Liver (tissue), 9 donors: Measurements from ENCODE around the gene B3GNT5. TPM values are rescaled to one million over a fixed set of nuclear protein-coding genes. Genes with fewer than 3 reads are reported as not detected.

Source experiments
- DNase-seq: peaks from one replicate; pipeline ENCODE4 v3.0.0-alpha.2; 2017; ENCODE audit warnings: low spot score
- H3K27ac ChIP-seq, 2 donors: one replicate each; pipeline ENCODE4 v1.7.0; 2013; ENCODE audit warnings: inconsistent platforms in 2 of 2, low read length in 2 of 2, control low read depth in 1 of 2, low read depth in 1 of 2, mild to moderate bottlenecking in 1 of 2
- H3K27me3 ChIP-seq, 4 donors: one replicate each; pipeline versions ENCODE4 v1.6.1 to v1.7.0; 2013; ENCODE audit warnings: low read length in 3 of 4, inconsistent platforms in 1 of 4, mild to moderate bottlenecking in 1 of 4, moderate library complexity in 1 of 4; ENCODE audit not compliant: control insufficient read depth in 4 of 4, insufficient read depth in 4 of 4
- H3K36me3 ChIP-seq, 4 donors: one replicate each; pipeline versions ENCODE4 v1.6.1 to v1.7.0; 2013; ENCODE audit warnings: low read length in 3 of 4, mild to moderate bottlenecking in 3 of 4, low read depth in 1 of 4, moderate library complexity in 1 of 4; ENCODE audit not compliant: control insufficient read depth in 4 of 4, insufficient read depth in 3 of 4
- H3K4me1 ChIP-seq, 4 donors: one replicate each; pipeline versions ENCODE4 v1.6.1 to v1.7.0; 2013; ENCODE audit warnings: low read length in 3 of 4, mild to moderate bottlenecking in 3 of 4, moderate library complexity in 1 of 4; ENCODE audit not compliant: control insufficient read depth in 4 of 4, insufficient read depth in 4 of 4
- H3K4me3 ChIP-seq, 3 donors: one replicate each; pipeline versions ENCODE4 v1.6.1 to v1.7.0; 2013; ENCODE audit warnings: low read length in 3 of 3, control low read depth in 1 of 3, low read depth in 1 of 3, mild to moderate bottlenecking in 1 of 3
- H3K9ac ChIP-seq, 2 donors: one replicate each; pipeline ENCODE4 v1.7.0; 2013; ENCODE audit warnings: low read length in 2 of 2, mild to moderate bottlenecking in 2 of 2, moderate library complexity in 2 of 2, control low read depth in 1 of 2, low read depth in 1 of 2
- H3K9me3 ChIP-seq, 4 donors: one replicate each; pipeline versions ENCODE4 v1.6.1 to v1.7.0; 2013; ENCODE audit warnings: low read length in 3 of 4; ENCODE audit not compliant: control insufficient read depth in 4 of 4
- ATF3 ChIP-seq: IDR thresholded peaks from 2 replicates; pipeline ENCODE4 v1.6.1; 2016; ENCODE audit warnings: antibody characterized with exemption
- CTCF ChIP-seq: fragments of 150-350 bp; IDR thresholded peaks from 2 replicates; pipeline ENCODE4 v1.5.1; 2017; ENCODE audit warnings: improper control_type of control experiment, low read depth, low read length; ENCODE audit not compliant: missing input control
- EGR1 ChIP-seq, 2 donors: IDR thresholded peaks; 2 replicates each; pipeline ENCODE4 v1.6.1; 2016 to 2018; ENCODE audit warnings: antibody characterized with exemption in 2 of 2, low read depth in 2 of 2
- FOXA1 ChIP-seq: IDR thresholded peaks from 2 replicates; pipeline ENCODE4 v1.6.1; 2016; ENCODE audit warnings: antibody characterized with exemption
- FOXA2 ChIP-seq: IDR thresholded peaks from 2 replicates; pipeline ENCODE4 v1.6.1; 2016; ENCODE audit warnings: antibody characterized with exemption
- GABPA ChIP-seq, 2 donors: IDR thresholded peaks in 1 of 2; conservative IDR thresholded peaks in 1 of 2; 2 replicates each; pipeline ENCODE4 v1.6.1; 2016; ENCODE audit warnings: antibody characterized with exemption in 2 of 2, mild to moderate bottlenecking in 1 of 2, moderate library complexity in 1 of 2
- HNF4A ChIP-seq, 2 donors: conservative IDR thresholded peaks; 2 replicates each; pipeline ENCODE4 v1.6.1; 2016; ENCODE audit warnings: antibody characterized with exemption in 2 of 2, mild to moderate bottlenecking in 2 of 2
- HNF4G ChIP-seq: IDR thresholded peaks from 2 replicates; pipeline ENCODE4 v1.6.1; 2016; ENCODE audit warnings: antibody characterized with exemption
- JUND ChIP-seq, 2 donors: IDR thresholded peaks; 2 replicates each; pipeline ENCODE4 v1.6.1; 2016; ENCODE audit warnings: antibody characterized with exemption in 2 of 2
- MAX ChIP-seq: IDR thresholded peaks from 2 replicates; pipeline ENCODE4 v1.6.1; 2016; ENCODE audit warnings: antibody characterized with exemption
- NR2F2 ChIP-seq: IDR thresholded peaks from 2 replicates; pipeline ENCODE4 v1.6.1; 2016; ENCODE audit warnings: antibody characterized with exemption
- RAD21 ChIP-seq, 2 donors: IDR thresholded peaks; 2 replicates each; pipeline ENCODE4 v1.6.1; 2016; ENCODE audit warnings: antibody characterized with exemption in 2 of 2, mild to moderate bottlenecking in 2 of 2
- REST ChIP-seq: IDR thresholded peaks from 2 replicates; pipeline ENCODE4 v1.6.1; 2016; ENCODE audit warnings: antibody characterized with exemption, mild to moderate bottlenecking
- RXRA ChIP-seq, 2 donors: IDR thresholded peaks; 2 replicates each; pipeline ENCODE4 v1.6.1; 2017 to 2018; ENCODE audit warnings: antibody characterized with exemption in 2 of 2, mild to moderate bottlenecking in 1 of 2
- SP1 ChIP-seq: IDR thresholded peaks from 2 replicates; pipeline ENCODE4 v1.6.1; 2018; ENCODE audit warnings: antibody characterized with exemption, mild to moderate bottlenecking
- TAF1 ChIP-seq: conservative IDR thresholded peaks from 2 replicates; pipeline ENCODE4 v1.6.1; 2016; ENCODE audit warnings: antibody characterized with exemption, mild to moderate bottlenecking
- YY1 ChIP-seq: IDR thresholded peaks from 2 replicates; pipeline ENCODE4 v1.6.1; 2016; ENCODE audit warnings: antibody characterized with exemption, mild to moderate bottlenecking
- ZBTB33 ChIP-seq: IDR thresholded peaks from 2 replicates; pipeline ENCODE4 v1.6.1; 2016; ENCODE audit warnings: antibody characterized with exemption
- whole genome bisulfite sequencing: extraction: QIAGEN DNeasy Blood & Tissue Kit; methylation state at CpG from one replicate; pipeline ENCODE4 v1.1.7; 2013; 5-methylcytosine and 5-hydroxymethylcytosine counted together
- polyA plus RNA-seq, 2 donors: library from polyadenylated mRNA; stranded (reverse) in 1 of 2; unstranded in 1 of 2; fragments of 200-250 nt in 1 of 2; fragments of >200 nt in 1 of 2; fragmentation: Nextera tagmentation in 1 of 2; extraction: Ambion mirVana in 1 of 2; gene quantifications; one replicate each; pipeline versions ENCODE4 v1.2.1 to v1.2.3, GENCODE V29; 2013 to 2015
- total RNA-seq, 2 donors: library from RNA; depleted of rRNA; stranded (reverse); fragments of >200 nt; gene quantifications; one replicate each; pipeline ENCODE4 v1.2.3, GENCODE V29; 2014
- donor health status: healthy.
- donor health status: healthy.
- donor health status: healthy.
- donor health status: healthy.
- donor health status: healthy.

B3GNT5 gene
- total and polyA plus RNA-seq, 4 donors, result 0.22 to 1.8 (median 0.53) TPM

- H3K36me3 ChIP-seq, result no peaks in the 10 kb centered on the region
- peaks cover 0 to 2% (median 0%) of the 10 kb centered on the region in 4 donors for H3K4me1 ChIP-seq
- DNase-seq, result no peak
- TF ChIP-seq FOXA2, result no peak
- no peak for TF ChIP-seq EGR1 (IDR thresholded peaks at IDR 0.05; ENCODE audit: low read depth in 2 of 2)
- TF ChIP-seq RAD21 (IDR thresholded peaks at IDR 0.05), result no peak
- no peak for TF ChIP-seq RXRA (IDR thresholded peaks at IDR 0.05)
- TF ChIP-seq SP1, result no peak
- TF ChIP-seq YY1, result no peak
- TF ChIP-seq ZBTB33, result no peak
- TF ChIP-seq HNF4A (conservative IDR thresholded peaks at IDR 0.05), result no peak
- TF ChIP-seq NR2F2, result no peak
- no peak for TF ChIP-seq JUND (IDR thresholded peaks at IDR 0.05)
- no peak for TF ChIP-seq TAF1
- TF ChIP-seq HNF4G, result no peak
- TF ChIP-seq ATF3, result no peak
- no peak for TF ChIP-seq REST
- no peak for TF ChIP-seq FOXA1
- TF ChIP-seq CTCF, result no peak
- TF ChIP-seq GABPA (IDR thresholded peaks at IDR 0.05 in 1 of 2, conservative IDR thresholded peaks at IDR 0.05 in 1 of 2), result no peak
- TF ChIP-seq MAX, result no peak
- H3K9me3 ChIP-seq, result no peaks in the 10 kb centered on the region
- 67% methylated on average over 5 of the region's 5 CpGs for WGBS
- no peak overlapping the region for H3K9ac ChIP-seq
- H3K4me3 ChIP-seq, result no peak overlapping the region
- peaks cover 0 to 3% (median 0%) of the 10 kb centered on the region in 4 donors for H3K27me3 ChIP-seq
- no peak overlapping the region for H3K27ac ChIP-seq
Observed at GRCh38 chr3:183267140-183267539, 14.1 kb downstream of the B3GNT5 start.
